ENCODE measurements around the gene XPO6.

XPO6 gene

DNA sequence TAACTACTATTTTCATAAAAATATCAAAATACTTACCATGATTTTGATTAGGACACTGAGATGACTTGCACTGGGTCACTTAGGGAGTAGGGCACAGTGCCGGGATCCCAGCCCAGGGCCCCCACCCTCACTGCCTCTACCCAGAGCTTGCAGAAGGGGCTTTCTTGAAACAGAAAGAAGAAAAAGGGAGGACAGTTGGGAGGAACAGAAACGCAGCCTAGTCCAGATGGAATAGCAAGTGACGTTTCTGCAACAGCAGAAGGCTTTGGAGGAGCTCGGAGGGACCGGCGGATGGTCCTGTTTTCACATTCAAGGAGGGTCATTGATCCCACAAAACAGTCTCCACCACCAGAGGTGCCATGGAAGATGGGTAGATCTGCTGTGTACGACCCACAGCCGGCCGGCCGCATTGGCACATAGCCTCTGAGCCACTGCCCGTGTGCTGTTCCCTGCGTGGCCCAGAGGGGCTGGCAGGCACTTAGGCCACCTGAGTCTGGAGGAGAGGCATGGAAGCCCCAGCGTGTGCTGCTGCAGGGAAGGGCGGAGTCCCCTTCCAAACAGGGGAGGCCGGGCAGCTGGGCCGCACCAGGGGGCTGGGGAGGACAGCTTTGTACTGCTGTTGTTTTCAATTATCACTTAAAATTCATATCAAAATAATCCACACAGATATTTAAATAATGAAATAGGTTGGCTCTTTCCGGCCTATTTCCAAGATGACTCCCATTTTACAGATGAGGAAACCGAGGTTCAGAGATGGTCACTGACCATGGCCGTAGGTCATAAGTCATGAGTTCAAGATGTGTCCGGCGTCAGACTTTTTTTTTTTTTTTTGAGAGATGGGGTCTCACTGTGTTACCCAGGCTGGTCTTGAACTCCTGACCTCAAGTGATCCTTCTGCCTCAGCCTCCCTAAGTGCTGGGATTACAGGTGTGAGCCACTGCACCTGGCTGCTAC lies 125.3 kb downstream of the XPO6 start:
- DNase-seq = no peak

DNA sequence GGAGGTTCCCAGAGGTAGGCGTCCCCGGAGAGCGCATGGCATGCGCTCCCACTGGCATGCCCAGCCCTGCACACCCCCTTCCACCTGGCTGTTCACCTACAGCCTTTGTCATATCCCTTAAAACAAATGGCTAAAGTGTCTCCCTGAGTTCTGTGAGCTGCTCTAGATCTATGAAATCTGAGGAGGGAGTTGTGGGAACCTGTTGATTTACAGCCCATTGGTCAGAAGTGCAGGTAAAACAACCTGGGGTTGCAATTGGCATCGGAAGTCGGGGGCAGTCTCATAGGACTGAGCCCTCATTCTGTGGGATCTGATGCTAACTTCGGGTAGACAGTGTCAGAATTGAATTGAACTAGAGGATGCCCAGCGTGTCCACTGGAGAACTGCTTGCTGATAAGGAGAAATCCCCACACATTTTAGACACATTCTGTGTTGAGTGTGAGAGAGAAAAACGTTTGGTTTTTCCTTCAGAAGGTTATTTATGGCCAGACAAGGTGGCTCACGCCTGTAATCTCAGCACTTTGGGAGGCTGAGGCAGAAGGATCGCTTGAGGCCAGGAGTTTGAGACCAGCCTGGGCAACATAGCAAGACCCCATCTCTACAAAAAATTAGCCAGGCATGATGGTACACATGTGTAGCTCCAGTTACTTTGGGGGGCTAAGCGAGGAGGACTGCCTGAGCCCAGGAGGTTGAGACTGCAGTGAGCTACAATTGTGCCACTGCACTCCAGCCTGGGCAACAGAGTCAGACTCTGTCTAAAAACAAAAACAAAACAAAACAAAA lies 126.2 kb downstream of the XPO6 start:
- DNase-seq = no peak

DNA sequence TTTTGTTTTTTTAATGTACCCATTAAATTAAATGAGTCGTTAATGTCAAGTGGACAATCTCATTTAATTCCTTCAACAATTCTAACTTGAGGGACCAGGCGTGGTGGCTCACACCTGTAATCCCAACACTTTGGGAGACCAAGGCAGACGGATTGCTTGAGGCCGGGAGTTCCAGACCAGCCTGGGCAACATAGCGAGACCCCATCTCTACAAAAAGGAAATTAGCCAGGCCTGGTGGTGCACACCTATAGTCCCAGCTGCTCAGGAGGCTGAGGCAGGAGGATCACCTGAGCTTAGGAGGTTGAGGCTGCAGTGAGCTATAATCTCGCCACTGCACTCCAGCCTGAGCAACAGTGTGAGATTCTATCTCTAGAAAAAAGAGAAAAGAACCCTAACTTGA lies 127.6 kb downstream of the XPO6 start:
- no peak for DNase-seq

DNA sequence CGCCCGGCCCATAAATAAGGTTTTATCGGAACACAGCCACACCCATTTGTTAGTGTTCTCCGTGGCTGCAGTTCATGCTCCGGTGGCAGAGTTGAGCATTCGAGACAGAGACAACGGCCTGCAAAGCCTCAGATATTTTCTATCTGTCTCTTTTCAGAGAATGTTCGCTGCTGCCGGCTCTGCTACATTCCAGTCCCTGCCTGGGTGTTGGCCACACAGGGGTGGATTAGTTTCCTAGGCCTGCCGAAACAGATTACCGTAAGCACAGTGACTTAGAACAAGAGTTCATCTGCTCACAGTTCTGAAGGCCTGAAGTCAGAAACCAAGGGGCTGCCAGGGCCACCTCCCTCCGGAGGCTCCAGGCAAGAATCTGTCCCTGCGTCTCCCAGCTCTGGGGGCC lies 129.1 kb downstream of the XPO6 start:
- no peak for DNase-seq

DNA sequence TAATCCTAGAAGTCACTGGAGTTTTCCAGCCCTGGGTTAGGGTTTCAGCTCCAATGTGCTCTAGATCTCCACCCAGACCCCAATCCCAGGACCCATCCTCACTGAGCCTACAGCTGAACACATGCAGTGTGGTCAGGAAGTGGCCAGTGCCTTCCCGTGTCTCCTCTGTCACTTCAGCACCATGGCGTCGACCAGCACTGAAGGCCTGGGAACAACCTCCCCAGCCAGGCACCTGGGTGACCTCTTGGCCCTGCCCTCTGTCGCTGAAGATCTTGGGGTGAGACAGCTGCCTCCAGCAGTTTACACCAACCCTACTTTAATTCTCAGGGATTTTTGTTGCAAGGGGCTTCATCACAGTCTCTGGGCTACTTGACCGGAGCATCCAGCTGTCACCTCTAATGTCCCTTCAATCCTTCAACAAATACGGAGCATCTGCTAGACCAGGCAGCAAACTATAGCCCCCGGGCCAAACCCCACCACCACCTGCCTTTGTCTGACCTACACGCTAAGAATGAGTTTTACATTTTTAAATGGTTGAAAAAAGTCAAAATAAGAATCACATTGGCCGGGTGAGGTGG lies 130.3 kb downstream of the XPO6 start:
- no peak for DNase-seq

DNA sequence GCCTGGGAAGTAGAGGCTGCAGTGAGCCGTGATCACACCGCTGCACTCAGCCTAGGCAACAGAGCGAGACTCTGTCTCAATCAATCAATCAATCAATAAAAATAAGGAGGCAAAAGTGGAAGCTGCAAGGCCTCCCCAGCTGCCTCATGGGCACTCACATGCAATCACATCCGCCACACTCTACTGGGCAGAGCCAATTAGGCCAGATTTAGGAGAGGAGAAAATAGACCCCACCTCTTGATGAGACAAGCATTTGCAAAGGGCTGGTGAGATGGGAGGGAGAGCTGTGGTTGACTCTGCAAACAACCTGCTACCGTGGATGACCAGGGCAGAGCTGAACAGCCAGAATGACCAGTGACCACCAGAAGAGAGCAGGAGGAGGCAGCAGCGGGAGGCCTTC lies 133.5 kb downstream of the XPO6 start:
- DNase-seq = no peak

DNA sequence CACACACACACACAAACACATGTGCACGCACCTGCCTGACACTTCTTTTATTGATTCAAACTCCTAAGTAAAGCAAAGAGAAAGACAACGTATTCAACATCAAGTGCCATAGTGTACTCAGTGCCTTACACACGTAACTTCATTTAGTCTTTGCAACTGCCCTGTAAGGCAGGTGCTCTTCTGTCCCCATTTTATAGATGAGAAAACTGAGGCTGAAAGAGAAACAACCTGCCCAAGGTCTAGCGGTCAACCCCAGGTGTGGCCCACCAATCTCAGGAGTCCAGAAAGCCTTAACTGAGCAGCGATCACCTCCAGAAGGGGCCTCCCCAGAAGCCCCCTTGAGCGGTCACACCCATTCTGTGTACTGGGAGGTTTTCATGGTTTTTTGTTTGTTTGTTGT lies 137.9 kb downstream of the XPO6 start:
- DNase-seq = no peak

DNA sequence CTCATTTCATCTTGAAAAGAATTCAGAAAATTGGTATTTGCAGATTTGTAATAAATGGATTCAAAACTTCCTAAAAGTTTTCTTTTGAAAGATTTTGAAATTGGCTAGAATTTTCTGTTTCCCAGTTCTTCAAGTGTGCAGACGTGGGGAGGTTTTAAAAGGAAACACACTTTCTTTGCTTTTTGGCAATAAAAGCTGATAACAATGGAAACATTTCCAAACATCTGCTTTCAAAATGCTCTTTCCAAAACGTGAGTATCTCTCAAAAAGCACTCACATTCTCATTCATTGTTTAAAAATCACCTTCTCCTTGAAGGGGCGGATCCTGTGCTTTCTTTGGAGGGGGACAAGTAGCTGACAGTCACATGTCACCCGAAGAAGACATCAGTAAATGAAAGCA lies 139.7 kb downstream of the XPO6 start:
- no peak for DNase-seq

DNA sequence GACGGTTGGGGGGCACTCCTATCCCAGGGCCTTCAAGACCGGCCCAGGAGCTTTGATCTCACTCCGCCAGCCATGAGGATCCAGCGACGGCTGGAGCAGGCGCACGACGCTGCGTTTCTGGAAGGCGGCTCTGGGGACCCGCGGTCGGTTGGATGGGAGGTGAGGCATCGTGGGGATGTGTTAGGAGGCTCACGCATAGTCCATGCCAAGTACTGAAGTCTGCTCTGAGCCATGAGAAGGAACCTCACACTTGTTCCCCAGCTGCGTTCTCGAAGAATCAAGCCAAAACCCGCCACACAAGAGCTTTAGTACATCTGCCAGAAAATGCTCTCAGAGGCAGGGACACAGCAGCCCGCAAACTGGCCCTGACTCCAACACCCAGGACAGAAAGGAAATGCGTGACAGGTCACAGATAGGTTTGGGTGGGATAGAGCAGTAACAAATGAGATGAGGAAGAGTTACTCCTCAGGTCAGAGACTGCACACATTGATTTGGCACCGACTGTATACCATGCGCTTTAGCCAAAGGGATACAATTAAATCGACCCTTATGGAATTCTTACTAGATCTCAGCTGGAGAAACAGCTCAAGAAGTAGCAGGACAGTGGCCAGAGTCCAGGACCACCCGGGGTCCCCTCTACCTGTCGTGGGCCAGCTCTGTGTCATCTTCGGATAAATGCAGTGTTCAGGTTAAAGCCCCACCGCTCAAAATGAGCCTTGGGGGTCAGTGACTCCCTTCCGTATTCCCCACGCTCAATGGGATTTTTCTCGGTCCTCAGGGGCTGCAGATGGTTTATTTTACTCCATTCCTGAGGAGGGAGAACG lies 141.6 kb downstream of the XPO6 start:
- no peak for DNase-seq

DNA sequence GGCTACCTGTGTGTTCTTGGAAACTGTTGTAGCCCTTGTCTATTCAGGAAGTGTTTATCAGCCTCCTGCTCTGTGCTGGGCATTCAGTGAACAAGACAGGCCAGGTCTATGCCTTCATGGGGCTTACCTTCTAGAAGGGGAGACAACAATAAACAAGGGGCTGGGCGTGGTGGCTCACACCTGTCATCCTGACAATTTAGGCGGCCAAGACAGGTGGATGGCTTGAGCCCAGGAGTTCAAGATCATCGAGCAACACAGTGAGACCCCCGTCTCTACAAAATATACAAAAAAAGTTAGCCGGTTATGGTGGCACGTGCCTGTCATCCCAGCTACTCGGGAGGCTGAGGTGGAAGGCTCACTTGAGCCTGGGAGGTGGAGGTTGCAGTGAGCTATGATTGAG lies 142.8 kb downstream of the XPO6 start:
- no peak for DNase-seq

DNA sequence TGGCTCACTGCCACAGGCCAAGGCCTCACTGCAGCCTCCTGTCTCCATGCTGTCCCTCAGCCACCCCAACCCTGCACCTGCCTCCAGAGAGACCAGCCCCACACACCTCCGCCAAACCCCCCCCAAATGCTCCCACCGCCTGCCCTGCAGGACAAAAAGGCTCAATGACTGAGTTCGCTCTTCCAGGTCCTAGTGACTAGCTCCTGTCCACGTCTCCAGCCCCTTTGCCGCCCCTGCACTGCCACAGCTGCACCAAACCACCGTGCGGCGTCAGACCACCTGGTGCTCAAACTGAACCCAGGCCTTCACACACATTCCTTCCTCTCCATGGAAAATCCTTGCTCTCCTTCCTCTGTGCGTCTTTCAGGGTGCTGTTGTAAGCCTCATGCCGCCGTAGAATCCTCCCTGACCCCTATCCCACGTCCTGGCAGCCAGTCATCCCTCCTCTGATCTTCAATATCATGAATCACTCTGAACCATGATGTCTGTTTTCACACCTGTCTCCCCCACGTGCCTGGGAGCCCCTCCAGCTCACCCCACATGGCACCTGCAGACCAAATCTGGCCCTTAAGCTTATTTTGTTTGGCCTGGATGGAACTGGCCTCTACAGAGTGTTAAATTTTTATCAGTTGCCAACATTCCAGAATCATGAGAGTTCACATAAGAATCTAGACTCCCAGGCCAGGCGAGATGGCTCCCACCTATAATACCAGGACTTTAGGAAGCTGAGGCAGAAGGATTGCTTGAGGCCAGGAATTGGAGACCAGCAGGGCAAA lies 144.0 kb downstream of the XPO6 start:
- DNase-seq = no peak

DNA sequence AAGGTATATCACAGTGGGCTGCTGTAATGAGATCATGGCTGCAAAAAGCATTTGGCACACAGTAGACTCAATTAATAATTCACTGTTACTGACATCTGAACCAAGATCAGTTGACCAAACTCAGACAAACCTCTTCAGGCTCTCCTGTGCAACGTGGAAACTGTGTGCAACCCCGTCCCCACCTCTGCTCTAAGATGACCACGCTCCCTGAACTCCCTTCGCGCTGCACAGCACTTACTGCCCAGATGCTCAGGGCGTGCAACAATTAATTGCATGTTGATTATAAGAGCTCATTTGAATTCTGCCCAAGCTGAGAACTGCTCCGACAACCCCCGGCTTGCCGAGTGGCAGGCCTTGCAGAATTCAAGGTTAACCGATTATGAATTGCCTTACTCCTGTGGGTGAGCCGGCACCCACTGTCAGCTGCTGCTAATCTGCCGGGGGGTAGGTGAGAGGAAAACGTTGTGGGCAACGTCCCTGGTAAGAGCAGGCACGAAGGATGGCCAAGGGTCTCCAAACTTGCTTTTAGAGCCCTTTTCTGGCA lies 147.0 kb downstream of the XPO6 start:
- DNase-seq = no peak

DNA sequence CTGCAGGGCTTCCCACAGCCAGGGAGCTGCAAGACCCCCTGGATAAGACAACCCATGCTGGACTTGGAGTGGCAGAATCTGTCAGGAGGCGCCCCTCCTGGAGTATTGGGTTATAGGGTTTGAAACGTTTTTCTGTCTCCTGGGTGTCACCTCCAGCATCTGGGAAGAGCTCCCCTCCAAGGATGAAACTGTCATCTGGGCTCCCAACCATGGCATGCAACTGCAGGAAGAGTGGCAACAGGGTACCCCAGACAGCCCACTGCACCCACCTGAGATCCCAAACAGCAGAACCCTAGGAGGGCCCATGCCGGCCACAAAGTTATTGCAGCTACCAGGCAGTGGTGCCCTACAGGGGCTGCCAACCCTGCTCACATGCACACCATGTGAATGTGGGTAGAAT lies 147.6 kb downstream of the XPO6 start:
- no peak for DNase-seq

DNA sequence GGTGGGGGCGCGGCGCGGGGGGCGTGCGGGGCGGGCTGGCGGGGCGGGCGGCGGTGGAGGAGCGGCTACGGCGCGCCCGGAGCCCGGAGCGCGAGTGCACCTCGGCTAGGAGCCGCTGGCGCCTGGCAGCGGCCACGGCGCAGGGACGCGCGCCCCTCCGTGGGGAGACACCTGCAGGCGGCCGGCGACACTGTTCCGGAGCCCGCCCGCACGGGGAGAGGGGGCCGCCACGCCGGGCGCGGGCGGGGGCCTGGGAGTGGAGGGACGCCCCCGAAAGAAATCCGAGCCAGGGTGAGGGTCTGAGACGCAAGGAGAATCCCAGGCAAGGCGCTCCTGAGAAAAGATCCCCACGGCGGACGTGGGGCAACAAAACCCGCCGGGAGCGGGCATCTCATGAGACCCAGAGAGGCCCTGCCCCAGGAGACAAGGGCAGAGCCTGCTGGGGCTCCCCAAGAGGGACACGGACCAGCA lies 148.1 kb downstream of the XPO6 start, which contains the start of gene GSG1L:
TSS of gene GSG1L (minus strand) at position 124 of the 471 bp plus-strand sequence. CDS start 290 bp downstream, outside the sequence.
- no peak for DNase-seq

DNA sequence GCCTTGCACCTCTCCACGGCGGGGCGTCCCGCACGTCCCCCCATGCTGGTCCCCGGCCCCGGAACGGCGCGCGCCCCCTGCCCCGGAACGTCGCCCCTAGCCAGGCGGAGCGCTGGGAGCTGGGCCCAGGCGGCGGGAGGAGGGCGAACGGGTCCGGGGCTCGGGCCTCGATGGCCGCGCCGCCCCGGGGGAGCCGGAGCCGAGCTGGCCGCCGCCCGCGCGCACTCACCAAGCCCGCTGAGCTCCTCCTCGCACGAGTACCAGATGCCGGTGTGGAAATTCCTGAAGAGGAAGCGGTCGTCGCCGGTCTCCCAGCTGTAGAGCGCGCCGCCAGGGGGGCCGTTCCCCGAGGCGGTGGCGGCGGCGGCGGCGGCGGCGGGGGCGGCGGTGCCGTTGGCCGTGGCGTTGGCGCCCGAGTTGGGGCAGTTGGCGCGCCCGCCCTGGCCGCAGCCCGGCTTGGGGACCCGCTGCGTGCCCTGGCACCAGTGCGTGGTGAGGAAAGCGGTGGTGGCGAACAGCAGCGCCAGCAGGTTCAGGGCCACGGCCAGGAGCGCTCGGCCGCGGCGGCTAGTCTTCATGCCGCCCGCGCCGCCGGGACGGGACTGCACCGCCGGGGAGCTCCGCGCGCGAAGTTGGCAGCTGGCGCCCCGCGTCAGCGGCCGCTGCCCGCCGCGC lies 148.8 kb downstream of the XPO6 start:
- DNase-seq = no peak

DNA sequence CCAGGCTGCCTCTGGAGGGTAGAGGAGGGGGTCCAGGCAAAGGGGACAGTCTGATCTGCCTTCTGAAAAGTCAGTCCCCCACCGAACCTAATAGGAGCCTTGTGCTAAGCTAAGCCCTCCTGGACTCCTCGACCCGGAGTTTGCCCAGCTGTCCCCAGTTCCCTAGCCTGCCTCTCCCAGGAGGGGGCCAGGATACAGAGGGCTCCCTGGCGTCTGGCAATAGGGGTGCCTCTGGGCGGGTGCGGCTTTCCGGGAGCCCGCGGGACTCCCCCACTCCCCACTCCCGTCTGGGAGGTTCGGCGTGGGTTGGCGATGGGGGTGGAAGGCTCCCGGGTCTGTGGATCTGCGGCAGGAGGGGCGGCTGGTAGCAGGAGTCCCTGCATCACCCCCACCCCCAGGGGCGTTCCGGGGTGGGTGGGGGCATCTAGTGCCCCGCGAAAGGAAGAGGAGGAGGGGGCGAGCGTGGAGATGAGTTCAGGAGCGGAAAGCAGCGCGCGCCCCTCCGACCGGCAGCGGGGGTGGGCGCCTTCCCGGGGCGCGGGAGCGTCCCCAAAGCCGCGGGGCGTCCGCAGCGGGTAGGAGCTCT lies 149.4 kb downstream of the XPO6 start:
- no peak for DNase-seq

DNA sequence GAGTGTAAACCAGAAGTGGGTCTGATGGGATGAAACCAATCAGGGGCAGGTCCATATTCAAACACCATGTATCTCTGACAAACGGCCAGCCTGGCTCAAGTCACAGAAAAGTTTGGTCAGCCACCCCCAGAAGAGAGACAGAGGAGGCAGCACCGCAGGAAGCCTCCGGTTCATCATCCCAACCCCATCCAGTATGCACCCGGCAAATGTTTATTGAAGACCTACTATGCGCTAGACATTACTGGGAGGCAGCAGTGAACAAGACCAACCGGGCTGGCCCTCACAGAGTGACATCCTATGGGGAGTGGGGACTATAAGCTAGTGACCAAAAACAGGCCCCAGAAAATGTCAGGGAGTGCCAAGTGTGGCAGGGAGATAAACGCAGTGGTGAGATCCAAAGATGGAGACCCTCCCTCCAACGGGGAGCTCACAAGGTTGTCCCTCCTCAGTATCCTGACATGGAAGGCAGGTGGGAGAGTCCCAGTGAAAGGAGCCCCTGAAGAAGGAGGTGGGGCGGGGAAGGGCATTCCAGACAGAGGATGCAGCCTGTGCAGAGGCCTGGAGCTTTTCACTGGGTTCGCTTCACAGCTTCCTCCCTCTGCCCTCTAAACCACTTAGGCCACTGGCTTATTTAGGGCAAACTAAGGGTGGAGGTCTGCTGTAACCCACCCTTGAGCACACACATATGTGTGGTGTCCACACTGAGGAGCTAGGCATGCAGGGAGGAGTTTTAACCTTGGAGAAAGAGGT lies 150.2 kb downstream of the XPO6 start:
- no peak for DNase-seq

DNA sequence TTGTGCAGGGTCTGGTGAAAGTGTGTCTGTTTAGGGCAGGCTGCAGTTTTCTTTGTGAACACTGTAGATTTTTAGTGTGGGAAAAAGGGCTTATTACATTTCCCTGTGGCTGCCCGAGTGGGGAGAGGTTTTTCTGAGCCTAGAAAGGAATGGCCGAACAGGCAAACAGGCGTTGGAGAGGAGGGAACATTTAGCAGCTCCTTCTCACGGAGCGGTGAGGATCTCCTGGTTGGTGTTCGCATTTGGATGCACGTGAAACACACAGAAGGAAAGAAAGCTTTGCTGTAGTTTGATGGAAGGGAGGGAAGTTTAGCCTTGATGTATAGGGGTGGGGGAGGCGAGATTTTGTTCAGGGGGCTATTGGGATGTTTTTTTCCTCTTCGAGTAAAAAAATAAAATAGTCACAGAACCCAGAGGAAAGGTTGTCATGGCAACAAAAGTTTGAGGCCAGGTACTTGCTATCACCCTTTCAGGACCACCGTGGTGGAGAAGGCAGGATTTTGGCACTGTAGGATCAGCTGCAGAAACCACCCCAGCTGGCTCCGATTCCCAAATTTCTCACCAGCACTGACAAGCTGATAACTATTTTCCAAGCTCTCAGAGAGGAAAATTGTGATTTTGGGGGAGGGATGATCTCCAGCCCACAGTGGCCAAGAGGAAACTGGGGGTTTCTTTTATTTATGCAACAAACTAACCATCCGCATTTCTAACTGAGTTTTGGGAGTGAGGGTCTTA lies 151.8 kb downstream of the XPO6 start:
- no peak for DNase-seq

Data from NCI-H774 (cell line).